Measurements from ENCODE around the gene UTP14C.

- TF ChIP-seq CTCF (conservative IDR thresholded peaks at IDR 0.05; ENCODE audit: low read depth in 2 of 2), result no peak
- TF ChIP-seq REST (IDR thresholded peaks at IDR 0.05; ENCODE audit: unreplicated experiment), result no peak
- TF ChIP-seq EZH2 (IDR thresholded peaks at IDR 0.05; ENCODE audit: low read depth, unreplicated experiment), result no peak
- TF ChIP-seq POLR2AphosphoS5 (IDR thresholded peaks at IDR 0.05; ENCODE audit: low read depth), result no peak
Observed at GRCh38 chr13:51978796-51979556, 45.5 kb upstream of the UTP14C start.
